GM10847 (cell line): ENCODE data around the gene LRTM2.

ENCODE experiments used
- POLR2A ChIP-seq: IDR thresholded peaks from 2 replicates; pipeline ENCODE4 v1.6.1; 2011; ENCODE audit not compliant: insufficient read length; ENCODE audit errors: extremely low read depth

Gene LRTM2

GRCh38 chr12:1805441-1806081 lies 14.8 kb upstream of the LRTM2 start:
- TF ChIP-seq POLR2A, result no peak

GRCh38 chr12:1806301-1807086 lies 13.9 kb upstream of the LRTM2 start:
- TF ChIP-seq POLR2A, result no peak

GRCh38 chr12:1807087-1807860 lies 13.1 kb upstream of the LRTM2 start:
- no peak for TF ChIP-seq POLR2A

- no peak for TF ChIP-seq POLR2A
These were observed 12.1 kb upstream of the LRTM2 start for GRCh38 chr12:1808036-1808797.

GRCh38 chr12:1808798-1809480 lies 11.4 kb upstream of the LRTM2 start:
- no peak for TF ChIP-seq POLR2A

- TF ChIP-seq POLR2A, result no peak
These were observed 10.7 kb upstream of the LRTM2 start for GRCh38 chr12:1809591-1810190.

- TF ChIP-seq POLR2A, result no peak
These were observed 10.0 kb upstream of the LRTM2 start for GRCh38 chr12:1810201-1810930.

GRCh38 chr12:1810931-1811280 lies 9.5 kb upstream of the LRTM2 start:
- no peak for TF ChIP-seq POLR2A

- TF ChIP-seq POLR2A, result no peak
These were observed 9.0 kb upstream of the LRTM2 start for GRCh38 chr12:1811281-1811947.

- no peak for TF ChIP-seq POLR2A
These were observed 8.4 kb upstream of the LRTM2 start for GRCh38 chr12:1811948-1812291.

GRCh38 chr12:1812650-1813302 lies 7.6 kb upstream of the LRTM2 start:
- TF ChIP-seq POLR2A, result no peak

- TF ChIP-seq POLR2A, result no peak
These were observed 6.1 kb upstream of the LRTM2 start for GRCh38 chr12:1814266-1814665.

GRCh38 chr12:1815108-1815507 lies 5.3 kb upstream of the LRTM2 start:
- TF ChIP-seq POLR2A, result no peak
